GM12891 (cell line): ENCODE data around the gene SNTA1.
"Not testable (repeated sequence)": the region's sequence is repeated elsewhere in the genome, so short reads cannot be mapped to it uniquely, and the experiment has no call there.

Source experiments
- DNase-seq: peaks from one replicate; pipeline ENCODE4 v3.0.0; 2011; ENCODE audit warnings: low spot score; ENCODE audit not compliant: insufficient read length
- FAIRE-seq: peaks from 2 replicates; lab custom pipeline; 2011; peaks lifted over from hg19 to GRCh38; lab: Jason Lieb, UNC
- PAX5 ChIP-seq: IDR thresholded peaks from 2 replicates; pipeline ENCODE4 v1.6.1; 2011; ENCODE audit warnings: low read length, moderate library complexity, mild to moderate bottlenecking; ENCODE audit not compliant: insufficient read depth, severe bottlenecking
- POLR2A ChIP-seq: IDR thresholded peaks from 2 replicates; pipeline ENCODE4 v1.6.1; 2011; ENCODE audit warnings: low read depth, low read length, control low read depth
- POLR2AphosphoS5 ChIP-seq: IDR thresholded peaks from 2 replicates; pipeline ENCODE4 v1.6.1; 2011; ENCODE audit warnings: low read depth, low read length, control low read depth
- POU2F2 ChIP-seq: IDR thresholded peaks from 2 replicates; pipeline ENCODE4 v1.6.1; 2011; ENCODE audit warnings: low read depth, mild to moderate bottlenecking, control low read depth, low read length, moderate library complexity
- SPI1 ChIP-seq: IDR thresholded peaks from 2 replicates; pipeline ENCODE4 v1.6.1; 2011; ENCODE audit warnings: low read depth, low read length, control low read depth
- TAF1 ChIP-seq: IDR thresholded peaks from 2 replicates; pipeline ENCODE4 v1.6.1; 2011; ENCODE audit warnings: low read depth, low read length, control low read depth

SNTA1 gene

GRCh38 chr20:33465481-33466302, 22.1 kb upstream of the SNTA1 start:
- FAIRE-seq (no peak), DNase-seq (no peak)
- TF ChIP-seq POU2F2 = no peak
- no peak for TF ChIP-seq TAF1
- TF ChIP-seq PAX5 = no peak
- no peak for TF ChIP-seq SPI1
- no peak for TF ChIP-seq POLR2A
- TF ChIP-seq POLR2AphosphoS5 = no peak

DNA sequence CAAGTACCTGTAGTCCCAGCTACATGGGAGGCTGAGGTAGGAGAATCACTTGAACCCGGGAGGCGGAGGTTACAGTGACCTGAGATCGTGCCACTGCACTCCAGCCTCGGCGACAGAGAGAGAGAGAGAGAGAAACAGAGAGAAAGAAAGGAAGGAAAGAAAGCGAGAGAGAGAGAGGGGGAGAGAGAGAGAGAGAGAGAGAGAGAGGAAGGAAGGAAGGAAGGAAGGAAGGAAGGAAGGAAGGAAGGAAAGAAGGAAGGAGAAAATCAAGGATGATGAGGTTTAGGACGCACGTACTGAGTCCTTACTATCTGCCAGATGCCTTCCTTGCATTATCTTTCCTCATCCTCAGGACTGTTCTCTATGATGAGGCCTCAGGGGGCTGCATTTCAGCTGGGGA, 21.2 kb upstream of the SNTA1 start:
- FAIRE-seq, DNase-seq: not testable (repeated sequence)

- DNase-seq (no peak), FAIRE-seq (no peak)
- TF ChIP-seq POLR2A (no peak), PAX5 (no peak), POU2F2 (no peak), SPI1 (no peak), POLR2AphosphoS5 (no peak), TAF1 (no peak)
Observed at GRCh38 chr20:33463332-33464101, 20.0 kb upstream of the SNTA1 start.

GRCh38 chr20:33460711-33461110, 17.1 kb upstream of the SNTA1 start:
- DNase-seq (no peak), FAIRE-seq (no peak)
- no peak for TF ChIP-seq PAX5
- TF ChIP-seq TAF1 = no peak
- no peak for TF ChIP-seq POU2F2
- TF ChIP-seq POLR2A = no peak
- no peak for TF ChIP-seq POLR2AphosphoS5
- no peak for TF ChIP-seq SPI1

DNA sequence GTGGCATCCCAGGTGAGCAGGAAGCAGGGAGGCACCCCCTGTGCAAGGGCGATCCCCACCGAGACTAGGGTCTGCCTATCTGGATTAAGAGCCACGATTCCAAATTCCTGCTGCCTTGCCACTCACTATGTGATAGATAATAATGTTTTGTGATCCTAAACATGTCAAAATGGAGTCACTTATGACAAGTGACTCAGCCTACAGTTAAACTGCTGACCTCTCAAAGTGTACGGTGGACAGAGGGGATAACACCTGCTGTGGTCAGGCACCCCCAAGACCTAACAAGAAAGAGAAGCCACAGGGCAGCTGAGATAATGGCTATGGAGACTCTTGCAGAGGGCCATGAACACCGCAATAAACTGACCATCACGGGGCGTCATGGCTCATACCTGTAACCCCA, 16.0 kb upstream of the SNTA1 start:
- FAIRE-seq = no peak
- no peak for DNase-seq
- TF ChIP-seq TAF1 (no peak), SPI1 (no peak), POLR2AphosphoS5 (no peak), POLR2A (no peak), POU2F2 (no peak), PAX5 (no peak)

DNA sequence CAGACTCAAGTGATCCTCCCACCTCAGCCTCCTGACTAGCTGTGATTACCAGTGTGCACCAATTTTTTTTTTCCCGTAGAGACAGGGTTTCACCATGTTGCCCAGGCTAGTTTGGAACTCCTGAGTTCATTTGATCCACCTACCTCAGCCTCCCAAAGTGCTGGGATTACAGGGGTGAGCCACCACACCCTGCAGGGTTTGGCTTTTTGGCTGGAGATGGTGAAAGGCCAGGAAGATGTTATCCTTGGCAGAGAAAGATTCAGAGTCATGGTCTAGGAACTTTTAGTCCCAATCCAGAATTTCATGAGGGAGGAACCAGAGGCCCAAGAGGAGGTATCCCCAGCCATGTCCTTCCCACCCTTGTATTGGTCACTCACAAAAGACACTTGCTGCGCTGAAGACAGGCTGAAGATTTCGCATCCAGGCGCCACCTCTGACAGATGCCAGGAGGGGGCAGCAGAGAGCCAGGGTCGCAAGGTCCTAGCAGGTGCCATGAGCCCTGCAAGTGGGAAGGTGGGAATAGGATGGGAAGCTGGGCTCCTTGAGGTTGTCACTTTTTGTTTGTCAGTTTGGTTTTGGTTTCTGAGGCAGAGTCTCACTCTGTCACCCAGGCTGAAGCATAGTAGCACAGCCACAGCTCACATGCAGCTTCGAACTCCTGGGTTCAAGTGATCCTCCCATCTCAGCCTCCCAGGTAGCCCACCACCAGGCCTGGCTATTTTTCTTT, 13.5 kb upstream of the SNTA1 start:
- peak; percentile 85 for FAIRE-seq
- peak; percentile 63 for DNase-seq

DNA sequence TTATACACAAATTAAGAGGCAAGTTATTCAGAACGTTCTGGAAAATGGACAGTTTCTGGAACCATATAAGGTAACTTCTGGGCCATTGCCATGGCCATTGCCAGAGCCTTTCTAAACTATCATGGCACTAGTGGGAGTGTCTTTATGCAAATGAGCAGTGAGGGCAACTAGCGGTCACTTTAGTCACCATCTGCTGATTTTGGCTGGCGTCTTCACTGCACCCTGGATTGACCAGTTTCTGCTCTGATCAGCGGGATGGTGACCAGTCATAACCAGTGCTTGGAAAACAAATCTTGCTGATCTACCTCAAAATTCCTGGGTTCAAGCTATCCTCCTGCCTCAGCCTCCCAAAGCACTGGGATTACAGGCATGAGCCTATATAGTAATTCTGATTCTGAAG, 7.3 kb upstream of the SNTA1 start:
- FAIRE-seq = no peak
- TF ChIP-seq SPI1 = no peak
- no peak for TF ChIP-seq POU2F2
- TF ChIP-seq POLR2A = no peak
- no peak for TF ChIP-seq TAF1
- no peak for TF ChIP-seq PAX5
- TF ChIP-seq POLR2AphosphoS5 = no peak
- DNase-seq = no peak

- DNase-seq = no peak
- FAIRE-seq = no peak
- TF ChIP-seq POLR2AphosphoS5 = no peak
- no peak for TF ChIP-seq POLR2A
- no peak for TF ChIP-seq POU2F2
- no peak for TF ChIP-seq PAX5
- no peak for TF ChIP-seq TAF1
- TF ChIP-seq SPI1 = no peak
Observed at GRCh38 chr20:33445881-33446625, 2.5 kb upstream of the SNTA1 start.

GRCh38 chr20:33444797-33445560, 1.4 kb upstream of the SNTA1 start:
- TF ChIP-seq POLR2A (no peak), SPI1 (no peak), POU2F2 (no peak), POLR2AphosphoS5 (no peak), TAF1 (no peak), PAX5 (no peak)
- FAIRE-seq = peak; percentile 52
- DNase-seq = no peak
